ENCODE measurements around the gene ATP5ME. TPM values are rescaled to one million over a fixed set of nuclear protein-coding genes. Genes with fewer than 3 reads are reported as not detected.
"Not testable (repeated sequence)": the region's sequence is repeated elsewhere in the genome, so short reads cannot be mapped to it uniquely, and the experiment has no call there.

ATP5ME gene
- total RNA-seq, 1 donor: 39.3 TPM

DNA sequence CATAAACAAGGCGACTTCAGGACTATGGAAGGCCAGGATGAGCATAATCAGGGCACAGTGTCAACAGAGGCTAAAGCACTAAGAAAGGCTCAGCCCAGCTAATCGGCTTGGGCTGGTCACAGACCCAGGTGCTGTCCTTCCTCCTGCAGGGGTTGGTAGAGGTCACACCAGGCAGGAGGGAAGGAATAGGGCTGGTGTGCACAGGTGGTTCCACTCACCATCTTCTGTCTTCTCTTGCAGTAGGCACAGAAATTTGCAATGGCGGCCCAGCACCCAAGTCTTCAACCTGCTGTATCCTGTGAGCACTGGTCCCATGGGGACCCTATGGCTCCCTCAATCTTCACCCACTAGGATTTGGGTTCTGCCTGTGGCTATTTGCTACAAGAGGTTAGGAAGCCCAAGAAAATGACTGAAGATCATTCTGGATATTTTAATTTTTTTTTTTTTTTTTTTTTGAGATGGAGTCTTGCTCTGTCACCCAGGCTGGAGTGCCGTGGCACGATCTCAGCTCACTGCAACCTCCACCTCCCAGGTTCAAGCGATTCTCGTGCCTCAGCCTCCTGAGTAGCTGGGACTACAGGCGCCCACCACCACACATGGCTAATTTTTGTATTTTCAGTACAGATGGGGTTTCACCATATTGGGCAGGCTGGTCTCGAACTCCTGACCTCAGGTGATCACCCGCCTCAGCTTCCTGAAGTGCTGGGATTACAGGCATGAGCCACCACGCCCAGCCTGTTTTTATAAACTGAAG, 4.1 kb downstream of the ATP5ME start:
- H3K4me3 ChIP-seq (ENCODE audit: low read length); H3K27me3 ChIP-seq (ENCODE audit: insufficient read depth, low read length); H3K9me3 ChIP-seq (ENCODE audit: low read depth, low read length): not testable (repeated sequence)
- H3K4me1 ChIP-seq (ENCODE audit: insufficient read depth, low read length): peaks cover 13% of the 10 kb centered on the region

DNA sequence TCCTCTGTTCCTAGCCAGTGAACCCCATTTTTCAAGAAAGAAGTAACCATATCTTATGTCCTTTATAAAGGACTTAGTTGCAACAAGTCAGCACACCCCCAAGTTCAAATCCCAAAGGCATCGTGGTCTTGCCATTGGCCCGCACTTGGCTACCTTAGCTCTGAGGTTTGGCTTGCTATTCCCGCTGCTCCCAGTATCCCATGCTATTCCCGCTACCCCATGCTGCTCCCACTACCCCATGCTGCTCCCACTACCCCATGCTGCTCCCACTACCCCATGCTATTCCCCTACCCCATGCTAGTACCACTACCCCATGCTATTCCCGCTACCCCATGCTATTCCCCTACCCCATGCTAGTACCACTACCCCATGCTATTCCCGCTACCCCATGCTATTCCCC, 5.9 kb downstream of the ATP5ME start:
- H3K9me3 ChIP-seq (ENCODE audit: low read depth, low read length); H3K27me3 ChIP-seq (ENCODE audit: insufficient read depth, low read length); H3K4me3 ChIP-seq (ENCODE audit: low read length): not testable (repeated sequence)
- H3K4me1 ChIP-seq (ENCODE audit: insufficient read depth, low read length): peaks cover 12% of the 10 kb centered on the region

DNA sequence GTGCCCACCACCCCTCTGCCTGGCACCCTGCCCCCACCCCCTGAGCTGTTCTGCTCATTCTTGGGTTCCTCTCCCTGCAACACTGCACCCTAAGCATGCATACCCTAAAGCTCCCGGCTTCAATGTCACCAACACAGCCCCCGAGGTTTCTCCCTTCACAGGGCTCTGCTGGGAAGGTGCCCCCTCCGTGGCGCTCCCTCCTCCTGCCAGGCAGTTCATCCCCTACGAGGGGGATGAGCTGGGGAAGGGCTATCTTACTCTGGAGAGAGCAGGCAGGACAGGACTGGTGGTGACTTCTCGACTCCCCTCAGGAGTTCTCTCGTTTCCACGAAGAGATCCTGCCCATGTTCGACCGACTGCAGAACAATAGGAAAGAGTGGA, 6.5 kb downstream of the ATP5ME start:
- H3K9me3 ChIP-seq (ENCODE audit: low read depth, low read length): no peaks in the 10 kb centered on the region
- no peaks in the 10 kb centered on the region for H3K27me3 ChIP-seq (ENCODE audit: insufficient read depth, low read length)
- no peak overlapping the region for H3K4me3 ChIP-seq (ENCODE audit: low read length)
- H3K4me1 ChIP-seq (ENCODE audit: insufficient read depth, low read length): peaks cover 12% of the 10 kb centered on the region

DNA sequence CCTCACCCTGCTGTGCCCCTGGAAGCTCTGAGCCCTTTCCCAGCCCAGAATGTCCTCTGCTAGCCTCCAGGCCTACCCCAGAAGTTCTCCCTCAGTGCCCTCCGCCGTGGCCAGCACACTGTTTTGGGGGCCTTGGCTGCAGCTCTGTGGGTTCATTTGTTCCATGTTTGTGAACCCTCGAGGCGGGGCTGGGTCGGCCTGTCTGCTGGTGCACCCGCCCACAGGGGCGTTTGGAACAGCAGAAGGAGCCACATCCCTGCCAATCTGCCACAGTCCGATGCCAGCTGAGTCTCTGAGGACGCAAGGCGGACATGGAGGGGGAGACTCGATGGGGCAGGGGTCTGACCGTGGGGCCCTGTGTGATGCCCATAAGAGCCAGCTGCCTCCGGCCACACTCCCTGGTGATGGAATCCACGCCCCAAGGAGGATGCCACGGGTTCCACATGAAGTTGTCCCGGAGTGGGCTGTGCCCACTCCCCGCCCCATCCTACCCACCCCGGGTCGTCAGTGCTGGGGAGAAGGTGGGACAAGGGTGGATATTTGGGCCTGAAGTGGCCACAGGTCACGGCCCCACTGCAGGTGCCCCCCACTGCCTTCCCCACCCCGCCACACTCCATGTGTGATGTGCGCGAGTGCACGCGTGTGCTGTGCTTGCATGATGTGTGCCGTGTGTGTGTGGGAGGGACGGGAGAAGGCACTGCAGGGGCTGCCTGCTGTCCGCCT, 7.1 kb downstream of the ATP5ME start:
- H3K4me1 ChIP-seq (ENCODE audit: insufficient read depth, low read length): peaks cover 12% of the 10 kb centered on the region
- H3K27me3 ChIP-seq (ENCODE audit: insufficient read depth, low read length): no peaks in the 10 kb centered on the region
- no peak overlapping the region for H3K4me3 ChIP-seq (ENCODE audit: low read length)
- no peaks in the 10 kb centered on the region for H3K9me3 ChIP-seq (ENCODE audit: low read depth, low read length)

DNA sequence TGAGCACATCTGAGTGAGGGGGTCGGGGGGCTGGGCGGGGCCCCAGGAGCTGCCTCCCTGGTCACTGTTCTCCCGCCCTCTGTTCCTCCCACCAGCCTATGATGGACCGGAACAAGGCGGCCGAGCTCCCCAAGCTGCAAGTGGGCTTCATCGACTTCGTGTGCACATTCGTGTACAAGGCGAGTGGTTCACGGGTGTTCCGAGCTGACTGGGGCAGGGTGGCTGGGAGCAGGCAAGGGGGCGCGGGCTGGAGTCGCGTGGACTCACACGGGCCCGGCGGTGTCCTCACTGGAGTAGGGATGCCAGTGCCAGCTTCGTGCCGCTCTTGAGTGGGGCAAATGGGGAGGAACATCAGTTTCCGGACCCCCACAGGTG, 7.7 kb downstream of the ATP5ME start:
- H3K4me3 ChIP-seq (ENCODE audit: low read length): no peak overlapping the region
- H3K4me1 ChIP-seq (ENCODE audit: insufficient read depth, low read length): peaks cover 12% of the 10 kb centered on the region
- H3K27me3 ChIP-seq (ENCODE audit: insufficient read depth, low read length): no peaks in the 10 kb centered on the region
- no peaks in the 10 kb centered on the region for H3K9me3 ChIP-seq (ENCODE audit: low read depth, low read length)

DNA sequence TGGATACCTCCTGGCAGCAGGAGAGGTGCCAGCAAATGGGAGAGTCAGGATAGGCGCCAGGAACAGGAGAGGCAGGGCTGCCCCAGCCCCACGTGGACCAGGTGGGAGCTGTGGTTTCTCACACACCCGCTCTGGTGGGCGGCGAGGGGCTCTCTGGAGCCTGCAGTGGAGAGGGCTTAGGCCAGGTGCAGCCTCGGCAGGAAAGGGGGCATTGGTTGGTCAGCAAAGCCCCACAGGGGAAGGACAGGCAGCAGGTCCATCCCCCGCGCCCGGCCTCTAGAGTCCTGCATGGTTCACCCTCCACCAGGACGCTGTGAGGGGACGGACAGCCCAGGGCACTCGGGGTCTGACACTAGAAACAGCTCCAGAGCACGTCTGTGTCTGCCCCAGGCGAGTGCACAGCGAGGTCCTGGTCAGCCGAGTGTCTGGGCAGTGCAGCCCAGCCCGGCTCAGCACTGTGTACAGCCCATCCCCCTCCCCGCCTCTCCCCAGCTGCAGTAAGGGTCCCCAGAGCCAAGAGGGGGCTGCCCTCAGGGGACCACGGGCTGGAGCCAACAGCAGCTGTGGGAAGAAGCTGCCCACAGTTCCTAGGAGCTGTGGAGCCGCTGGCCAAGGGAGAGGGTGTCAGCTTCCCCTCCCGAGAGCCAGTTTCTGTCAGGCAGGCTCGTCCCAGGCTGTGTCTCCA, 8.2 kb downstream of the ATP5ME start:
- Histone ChIP-seq H3K27me3 (ENCODE audit: insufficient read depth, low read length) (no peaks in the 10 kb centered on the region), H3K4me3 (ENCODE audit: low read length) (no peak overlapping the region), H3K4me1 (ENCODE audit: insufficient read depth, low read length) (peaks cover 12% of the 10 kb centered on the region), H3K9me3 (ENCODE audit: low read depth, low read length) (no peaks in the 10 kb centered on the region)

DNA sequence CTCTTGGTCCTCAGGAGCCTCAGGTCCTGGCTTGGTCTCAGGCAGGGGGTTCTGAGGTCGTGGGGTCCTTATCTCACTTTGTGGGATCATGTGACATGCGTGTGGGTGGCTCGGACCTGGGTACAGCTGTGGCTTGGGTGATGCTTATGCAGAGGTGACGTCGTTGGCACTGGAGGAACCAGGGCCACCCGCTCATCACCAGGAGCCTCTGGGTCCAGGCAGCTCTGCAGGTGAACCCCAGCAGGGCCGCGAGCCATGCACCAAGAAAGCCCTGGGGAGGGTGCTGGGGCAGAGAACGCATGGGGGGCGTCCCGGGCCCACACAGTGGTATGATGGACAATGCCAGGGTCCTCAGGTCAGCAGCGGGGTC, 8.7 kb downstream of the ATP5ME start:
- H3K4me1 ChIP-seq (ENCODE audit: insufficient read depth, low read length): peaks cover 12% of the 10 kb centered on the region
- no peak overlapping the region for H3K4me3 ChIP-seq (ENCODE audit: low read length)
- no peaks in the 10 kb centered on the region for H3K27me3 ChIP-seq (ENCODE audit: insufficient read depth, low read length)
- no peaks in the 10 kb centered on the region for H3K9me3 ChIP-seq (ENCODE audit: low read depth, low read length)

DNA sequence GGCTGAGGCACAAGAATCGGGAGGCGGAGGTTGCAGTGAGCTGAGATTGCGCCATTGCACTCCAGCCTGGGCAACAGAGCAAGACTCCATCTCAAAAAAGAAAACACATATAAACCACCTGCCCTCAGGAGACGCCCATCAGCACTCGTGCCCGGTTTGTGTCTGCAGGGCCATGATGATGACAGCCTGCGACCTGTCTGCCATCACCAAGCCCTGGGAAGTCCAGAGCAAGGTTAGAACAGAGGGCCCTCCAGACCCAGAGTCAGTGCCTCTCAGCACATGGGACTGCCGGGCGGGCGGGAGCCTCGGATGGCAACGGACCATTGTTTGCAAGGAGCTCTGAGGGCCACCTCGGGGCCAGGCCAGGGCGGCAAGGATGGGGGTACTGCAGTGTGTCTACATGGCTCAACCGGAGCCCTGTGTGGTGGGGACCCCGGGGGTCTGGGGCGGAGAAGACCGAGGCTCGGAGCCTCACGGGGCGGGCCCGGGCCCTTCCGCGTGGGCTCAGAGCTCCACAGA, 9.3 kb downstream of the ATP5ME start:
- Histone ChIP-seq H3K4me3 (ENCODE audit: low read length) (no peak overlapping the region), H3K4me1 (ENCODE audit: insufficient read depth, low read length) (peaks cover 12% of the 10 kb centered on the region), H3K27me3 (ENCODE audit: insufficient read depth, low read length) (no peaks in the 10 kb centered on the region), H3K9me3 (ENCODE audit: low read depth, low read length) (no peaks in the 10 kb centered on the region)

DNA sequence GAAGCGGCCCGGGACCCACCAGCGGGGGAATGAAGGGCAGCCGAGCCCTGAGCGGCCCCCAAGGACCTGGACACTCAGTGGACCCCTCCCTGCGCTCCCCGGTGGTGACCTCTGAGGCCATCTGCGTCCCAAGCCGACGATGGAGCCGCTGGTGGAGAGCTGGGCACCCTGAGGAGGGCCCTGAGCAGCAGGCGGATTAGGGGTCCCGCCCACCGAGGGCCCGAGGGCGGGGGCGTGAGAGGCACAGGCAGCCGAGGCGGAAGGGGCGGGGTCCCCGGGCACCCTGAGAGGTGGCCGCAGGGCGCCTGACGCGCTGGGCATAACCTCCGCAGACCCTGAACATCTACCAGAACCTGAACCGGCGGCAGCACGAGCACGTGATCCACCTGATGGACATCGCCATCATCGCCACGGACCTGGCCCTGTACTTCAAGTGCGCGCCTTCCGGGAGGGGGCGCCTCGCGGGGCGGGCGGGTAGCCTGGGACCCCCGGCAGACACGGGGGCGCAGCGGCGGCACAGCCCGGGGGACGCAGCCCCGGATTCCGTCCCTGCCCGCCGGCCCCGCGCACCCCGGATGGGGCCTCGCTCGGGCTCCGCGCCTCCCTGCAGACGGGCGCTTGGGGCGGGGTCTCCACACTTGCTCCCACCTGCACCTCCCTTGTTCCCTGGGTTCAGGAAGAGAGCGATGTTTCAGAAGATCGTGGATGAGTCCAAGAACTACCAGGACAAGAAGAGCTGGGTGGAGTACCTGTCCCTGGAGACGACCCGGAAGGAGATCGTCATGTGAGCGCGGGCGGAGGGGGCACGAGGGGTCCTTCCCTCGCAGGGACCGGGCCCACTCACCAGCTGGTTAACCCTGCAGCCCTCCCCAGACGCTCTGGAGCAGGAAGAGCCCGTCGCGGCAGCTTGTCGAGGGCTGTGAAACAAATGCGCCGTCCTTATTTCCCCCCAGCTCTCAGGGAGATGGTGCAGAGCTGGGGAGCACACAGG, 10.3 kb downstream of the ATP5ME start:
- peaks cover 12% of the 10 kb centered on the region for H3K4me1 ChIP-seq (ENCODE audit: insufficient read depth, low read length)
- H3K4me3 ChIP-seq (ENCODE audit: low read length): peak overlapping the region; percentile 61
- H3K27me3 ChIP-seq (ENCODE audit: insufficient read depth, low read length): no peaks in the 10 kb centered on the region
- H3K9me3 ChIP-seq (ENCODE audit: low read depth, low read length): no peaks in the 10 kb centered on the region

DNA sequence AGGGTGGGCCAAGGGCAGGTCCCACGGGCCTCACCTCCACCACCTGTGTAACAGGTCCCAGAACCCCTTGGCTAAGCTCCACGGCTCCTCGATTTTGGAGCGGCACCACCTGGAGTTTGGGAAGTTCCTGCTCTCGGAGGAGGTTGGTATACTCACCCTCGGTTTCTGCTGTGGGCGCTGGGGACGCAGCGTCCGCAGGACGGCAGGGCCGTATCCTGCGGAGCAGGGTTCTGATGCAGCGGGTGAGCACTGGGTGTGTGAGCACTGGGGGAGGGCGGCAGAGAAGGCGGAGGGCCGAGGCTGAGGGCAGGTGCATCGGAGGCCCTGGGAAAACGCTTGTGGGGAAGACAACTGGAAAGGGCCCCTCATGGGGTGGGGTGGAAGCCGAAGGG, 11.0 kb downstream of the ATP5ME start:
- Histone ChIP-seq H3K4me3 (ENCODE audit: low read length) (peak overlapping the region; percentile 61), H3K9me3 (ENCODE audit: low read depth, low read length) (no peaks in the 10 kb centered on the region), H3K27me3 (ENCODE audit: insufficient read depth, low read length) (no peaks in the 10 kb centered on the region), H3K4me1 (ENCODE audit: insufficient read depth, low read length) (peaks cover 12% of the 10 kb centered on the region)

DNA sequence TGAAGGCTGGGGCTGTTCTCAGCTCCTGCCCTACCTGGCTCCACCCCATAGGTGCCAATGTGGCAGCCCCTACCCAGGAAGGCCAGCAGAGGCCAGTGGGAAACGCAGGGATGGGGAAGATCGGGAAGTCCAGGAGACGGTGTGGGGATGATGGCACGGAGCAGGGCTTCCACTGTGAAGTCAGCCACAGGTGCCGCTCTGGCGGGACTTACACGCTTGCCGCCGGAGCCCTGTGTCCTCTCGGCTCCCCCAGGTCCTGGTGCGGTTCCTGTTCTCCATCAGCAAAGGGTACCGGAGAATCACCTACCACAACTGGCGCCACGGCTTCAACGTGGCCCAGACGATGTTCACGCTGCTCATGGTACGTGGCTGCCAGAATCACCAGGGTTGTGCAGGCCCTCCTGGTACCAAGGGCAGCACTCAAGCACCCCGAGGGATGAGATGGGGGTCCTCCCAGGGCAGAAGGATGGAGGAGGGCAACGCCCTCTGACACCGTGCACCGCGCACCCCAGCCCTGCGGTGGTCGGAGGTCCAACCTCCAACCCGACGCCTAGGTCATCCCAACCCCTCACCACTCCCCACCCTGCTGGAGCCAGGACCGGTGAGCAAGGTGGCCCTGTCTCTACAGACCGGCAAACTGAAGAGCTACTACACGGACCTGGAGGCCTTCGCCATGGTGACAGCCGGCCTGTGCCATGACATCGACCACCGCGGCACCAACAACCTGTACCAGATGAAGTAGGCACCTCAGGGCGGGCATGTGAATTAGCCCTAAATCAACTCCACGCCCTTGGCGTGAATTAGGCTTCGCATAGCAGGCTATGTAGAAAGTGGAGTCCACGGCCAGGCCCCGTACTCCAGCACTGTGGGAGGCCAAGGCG, 12.0 kb downstream of the ATP5ME start:
- no peaks in the 10 kb centered on the region for H3K9me3 ChIP-seq (ENCODE audit: low read depth, low read length)
- H3K4me3 ChIP-seq (ENCODE audit: low read length): no peak overlapping the region
- H3K4me1 ChIP-seq (ENCODE audit: insufficient read depth, low read length): peaks cover 12% of the 10 kb centered on the region
- H3K27me3 ChIP-seq (ENCODE audit: insufficient read depth, low read length): no peaks in the 10 kb centered on the region

DNA sequence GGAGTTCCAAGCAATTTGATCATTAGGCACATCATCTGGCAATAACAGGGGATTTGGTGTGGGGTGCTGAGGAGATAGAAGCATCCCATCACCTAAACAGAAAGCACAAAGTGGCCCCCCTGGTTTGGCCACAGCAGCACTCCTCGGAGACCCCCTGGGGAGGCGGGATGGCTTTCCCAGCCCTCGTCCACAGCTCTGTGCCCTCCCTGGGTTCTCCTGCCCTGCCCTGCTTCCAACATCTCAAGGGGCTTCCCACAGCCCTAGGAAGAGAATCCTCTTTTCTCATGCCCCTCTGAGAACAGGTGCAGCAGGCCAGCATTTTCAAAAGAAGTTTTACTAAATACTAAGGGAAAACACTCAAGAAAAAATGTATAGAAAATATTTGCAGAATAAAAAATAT, 12.8 kb downstream of the ATP5ME start:
- no peaks in the 10 kb centered on the region for H3K27me3 ChIP-seq (ENCODE audit: insufficient read depth, low read length)
- no peaks in the 10 kb centered on the region for H3K9me3 ChIP-seq (ENCODE audit: low read depth, low read length)
- peaks cover 12% of the 10 kb centered on the region for H3K4me1 ChIP-seq (ENCODE audit: insufficient read depth, low read length)
- H3K4me3 ChIP-seq (ENCODE audit: low read length): no peak overlapping the region

DNA sequence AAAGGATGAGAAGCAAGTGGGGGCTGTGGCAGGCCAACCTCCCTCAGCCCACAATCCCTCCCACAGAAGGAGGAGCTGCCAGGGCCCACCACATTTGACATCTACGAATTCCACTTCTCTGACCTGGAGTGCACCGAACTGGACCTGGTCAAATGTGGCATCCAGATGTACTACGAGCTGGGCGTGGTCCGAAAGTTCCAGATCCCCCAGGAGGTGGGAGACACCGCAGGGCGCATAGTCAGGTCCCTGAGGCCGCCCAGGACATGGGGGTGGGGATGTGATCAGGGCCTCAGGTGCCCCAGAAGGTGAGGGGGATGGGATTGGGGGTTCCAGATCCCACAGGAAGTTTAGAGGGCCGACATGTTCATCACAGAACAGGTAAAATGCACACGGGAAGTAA, 13.7 kb downstream of the ATP5ME start:
- no peak overlapping the region for H3K4me3 ChIP-seq (ENCODE audit: low read length)
- peaks cover 12% of the 10 kb centered on the region for H3K4me1 ChIP-seq (ENCODE audit: insufficient read depth, low read length)
- no peaks in the 10 kb centered on the region for H3K9me3 ChIP-seq (ENCODE audit: low read depth, low read length)
- H3K27me3 ChIP-seq (ENCODE audit: insufficient read depth, low read length): no peaks in the 10 kb centered on the region

DNA sequence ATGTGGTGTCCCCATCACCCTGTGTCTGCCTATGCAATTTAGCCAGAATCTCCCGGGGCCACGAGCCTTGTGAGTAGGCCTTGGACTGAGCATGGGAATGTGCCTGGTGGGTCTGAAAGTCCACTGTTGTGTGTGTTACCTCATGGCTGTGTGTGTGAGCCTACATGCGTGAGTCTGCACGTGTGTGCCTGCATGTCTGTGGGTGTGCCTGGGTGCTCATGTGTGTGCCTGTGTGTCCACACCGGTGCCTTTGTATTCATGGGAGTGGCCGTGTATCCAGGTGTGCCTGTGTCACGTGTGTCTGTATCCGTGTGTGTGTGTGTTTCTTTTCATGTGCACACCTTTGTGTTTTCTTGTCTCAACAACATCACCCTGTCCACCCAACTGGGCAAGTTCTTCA, 14.2 kb downstream of the ATP5ME start:
- Histone ChIP-seq H3K27me3 (ENCODE audit: insufficient read depth, low read length) (no peaks in the 10 kb centered on the region), H3K4me3 (ENCODE audit: low read length) (no peak overlapping the region), H3K9me3 (ENCODE audit: low read depth, low read length) (no peaks in the 10 kb centered on the region), H3K4me1 (ENCODE audit: insufficient read depth, low read length) (peaks cover 12% of the 10 kb centered on the region)
